SU-DHL-6 (cell line): ENCODE data around the gene RXRG.

Source experiments
- H2AFZ ChIP-seq: fragments of 200-600 bp; sonication (generic); 2 replicates; pipeline ENCODE4 v1.6.1; 2014; ENCODE audit warnings: low read depth, mild to moderate bottlenecking, moderate library complexity, mixed read lengths, antibody characterized with exemption, low read length; ENCODE audit not compliant: severe bottlenecking
- H3F3A ChIP-seq: fragments of 200-600 bp; shearing (Covaris generic); 2 replicates; pipeline ENCODE4 v1.6.0; 2016; ENCODE audit warnings: antibody characterized with exemption, mild to moderate bottlenecking; ENCODE audit not compliant: insufficient read depth
- H3K27ac ChIP-seq: fragments of 200-600 bp; sonication (generic); 2 replicates; pipeline ENCODE4 v1.5.1; 2016; ENCODE audit warnings: low read depth, mild to moderate bottlenecking, low read length, moderate library complexity, mixed read lengths
- H3K27me3 ChIP-seq: fragments of 200-600 bp; sonication (generic), shearing (Covaris generic); 2 replicates; pipeline ENCODE4 v1.6.0; 2014; ENCODE audit warnings: mild to moderate bottlenecking, low read length
- H3K36me3 ChIP-seq: fragments of 200-600 bp; sonication (generic); 2 replicates; pipeline ENCODE4 v1.6.1; 2014; ENCODE audit warnings: mild to moderate bottlenecking, low read length, mixed read lengths
- H3K4me2 ChIP-seq: fragments of 300-600, 200-600 bp; shearing (Covaris generic), sonication (generic); 2 replicates; pipeline ENCODE4 v1.6.0; 2014; ENCODE audit warnings: low read length, low read depth, mild to moderate bottlenecking; ENCODE audit not compliant: poor library complexity, severe bottlenecking
- H3K4me3 ChIP-seq: fragments of 200-600 bp; sonication (generic); 2 replicates; pipeline ENCODE4 v1.5.1; 2014; ENCODE audit warnings: antibody characterized with exemption, low read length, mild to moderate bottlenecking, mixed read lengths; ENCODE audit not compliant: insufficient read depth, poor library complexity, severe bottlenecking
- H3K79me2 ChIP-seq: fragments of 200-600 bp; sonication (generic); 2 replicates; pipeline ENCODE4 v1.6.1; 2014; ENCODE audit warnings: mild to moderate bottlenecking, low read length, moderate library complexity; ENCODE audit not compliant: insufficient read depth
- H3K9ac ChIP-seq: fragments of 200-600 bp; sonication (generic); 2 replicates; pipeline ENCODE4 v1.7.0; 2014; ENCODE audit warnings: mild to moderate bottlenecking, low read length
- H3K9me2 ChIP-seq: fragments of 200-600 bp; sonication (generic); replicated peaks from 2 replicates; pipeline ENCODE4 v1.6.1; 2014; ENCODE audit warnings: low read length; ENCODE audit not compliant: insufficient read depth
- H3K9me3 ChIP-seq: fragments of 200-600 bp; sonication (generic); 2 replicates; pipeline ENCODE4 v1.6.1; 2014; ENCODE audit warnings: low read length, mixed read lengths; ENCODE audit not compliant: insufficient read depth
- H4K20me1 ChIP-seq: fragments of 200-600 bp; sonication (generic); 2 replicates; pipeline ENCODE4 v1.6.1; 2014; ENCODE audit warnings: low read depth, mild to moderate bottlenecking, antibody characterized with exemption, low read length, moderate library complexity, mixed read lengths
- CTCF ChIP-seq: fragments of 200-600 bp; sonication (generic); IDR thresholded peaks from one replicate; pipeline ENCODE4 v1.5.1; 2017; ENCODE audit warnings: antibody characterized with exemption, mild to moderate bottlenecking, low read length, moderate library complexity; ENCODE audit not compliant: insufficient read depth, poor library complexity, severe bottlenecking
- EZH2phosphoT487 ChIP-seq: fragments of 200-600 bp; sonication (generic), shearing (Covaris generic); conservative IDR thresholded peaks from 2 replicates; pipeline ENCODE4 v1.6.1; 2018; ENCODE audit warnings: mild to moderate bottlenecking, antibody characterized with exemption, low read length, moderate library complexity, mixed read lengths

The RXRG gene

GRCh38 chr1:165352442-165353293, 92.3 kb downstream of the RXRG start:
- TF ChIP-seq EZH2phosphoT487 = no peak
- no peak for TF ChIP-seq CTCF
- H3K9ac ChIP-seq = no peak overlapping the region
- H3K27me3 ChIP-seq = no peaks in the 10 kb centered on the region
- H3K4me3 ChIP-seq = no peak overlapping the region
- H3K36me3 ChIP-seq = no peaks in the 10 kb centered on the region
- H3K27ac ChIP-seq = no peak overlapping the region
- H3K9me3 ChIP-seq = no peaks in the 10 kb centered on the region
- no peak overlapping the region for H3K4me2 ChIP-seq
- H3K79me2 ChIP-seq = no peaks in the 10 kb centered on the region
- no peaks in the 10 kb centered on the region for H3F3A ChIP-seq
- no peaks in the 10 kb centered on the region for H4K20me1 ChIP-seq
- no peaks in the 10 kb centered on the region for H3K9me2 ChIP-seq
- H2AFZ ChIP-seq = no peak overlapping the region

- H3F3A ChIP-seq = no peaks in the 10 kb centered on the region
- no peak overlapping the region for H3K27ac ChIP-seq
- no peak overlapping the region for H3K4me2 ChIP-seq
- no peaks in the 10 kb centered on the region for H3K9me3 ChIP-seq
- no peaks in the 10 kb centered on the region for H3K27me3 ChIP-seq
- H3K9me2 ChIP-seq = no peaks in the 10 kb centered on the region
- TF ChIP-seq EZH2phosphoT487 (no peak), CTCF (no peak)
- H3K36me3 ChIP-seq = no peaks in the 10 kb centered on the region
- no peak overlapping the region for H3K4me3 ChIP-seq
- H2AFZ ChIP-seq = no peak overlapping the region
- no peaks in the 10 kb centered on the region for H4K20me1 ChIP-seq
- H3K79me2 ChIP-seq = no peaks in the 10 kb centered on the region
- no peak overlapping the region for H3K9ac ChIP-seq
These were observed 93.0 kb downstream of the RXRG start for GRCh38 chr1:165351863-165352441.
